DND-41 (cell line): Measurements from ENCODE around the gene ERC1.

Experiments used
- CTCF ChIP-seq: IDR thresholded peaks from 2 replicates; pipeline ENCODE4 v1.5.1; 2012; ENCODE audit warnings: borderline replicate concordance, low read length, moderate library complexity, mild to moderate bottlenecking; ENCODE audit not compliant: poor library complexity, severe bottlenecking; ENCODE audit errors: extremely low read depth
- EZH2 ChIP-seq: IDR thresholded peaks from 3 replicates; pipeline ENCODE4 v1.6.1; 2012; ENCODE audit warnings: borderline replicate concordance, low read depth, mild to moderate bottlenecking, moderate library complexity, low read length, inconsistent platforms; ENCODE audit not compliant: severe bottlenecking

GRCh38 chr12:1291601-1292332 lies 300.7 kb downstream of the ERC1 start:
- TF ChIP-seq CTCF: no peak
- TF ChIP-seq EZH2: no peak
